ENCODE measurements around the gene FOXO6.

GRCh38 chr1:41383094-41383852 lies 22.0 kb downstream of the FOXO6 start:
- TF ChIP-seq CTCF (IDR thresholded peaks at IDR 0.05; ENCODE audit: low read length): no peak
- TF ChIP-seq EZH2 (IDR thresholded peaks at IDR 0.05; ENCODE audit: borderline replicate concordance, low read length): no peak
